Kidney epithelial cell (primary cell): ENCODE results near the gene IQGAP1. TPM values are rescaled to one million over a fixed set of nuclear protein-coding genes. Genes with fewer than 3 reads are reported as not detected.

ENCODE experiments used
- DNase-seq: peaks from one replicate; pipeline ENCODE4 v3.0.0-alpha.2; 2010; ENCODE audit warnings: low read depth
- H3K27me3 ChIP-seq: 2 replicates; pipeline ENCODE4 v1.6.0; 2011; ENCODE audit warnings: low read length; ENCODE audit not compliant: control insufficient read depth, insufficient read depth
- H3K36me3 ChIP-seq: 2 replicates; pipeline ENCODE4 v1.5.1; 2011; ENCODE audit warnings: low read length; ENCODE audit not compliant: control insufficient read depth, insufficient read depth
- H3K4me3 ChIP-seq: 2 replicates; pipeline ENCODE4 v1.5.1; 2011; ENCODE audit warnings: low read depth, mild to moderate bottlenecking, control low read depth, low read length
- total RNA-seq: library from RNA; depleted of rRNA; stranded (reverse); fragments of >200 nt; gene quantifications from 2 replicates; pipeline ENCODE4 v1.2.3, GENCODE V29; 2015
- TF ChIP-seq, protein P1 (sequence below): IDR thresholded peaks from 2 replicates; pipeline ENCODE4 v1.5.1; 2011; ENCODE audit warnings: mild to moderate bottlenecking, moderate library complexity, low read length, control low read depth, inconsistent platforms; ENCODE audit not compliant: insufficient read depth, poor library complexity, severe bottlenecking

Gene IQGAP1
- total RNA-seq, 1 donor from 2014 or later = 197 TPM

DNA sequence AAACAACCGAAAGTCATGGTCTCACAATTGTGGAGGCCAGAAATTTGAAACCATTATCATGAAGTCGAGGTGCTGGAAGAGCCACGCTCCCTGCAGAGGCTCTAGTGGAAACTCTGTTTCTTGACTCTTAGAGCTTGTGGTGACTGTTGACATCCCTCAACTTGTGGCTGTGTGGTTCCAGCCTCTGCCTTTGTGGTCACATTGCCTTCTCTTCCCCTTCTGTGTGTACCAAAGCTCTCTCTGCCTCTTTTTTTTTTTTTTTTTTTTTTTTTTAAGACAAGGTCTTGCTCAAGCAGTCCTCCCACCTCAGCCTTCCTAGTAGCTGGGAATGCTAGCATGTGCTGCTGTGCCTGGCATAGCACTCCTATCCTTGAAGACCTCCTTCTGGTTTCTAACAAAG, 93.0 kb downstream of the IQGAP1 start:
- no peaks in the 10 kb centered on the region for H3K27me3 ChIP-seq
- H3K4me3 ChIP-seq = no peak overlapping the region
- no peak for DNase-seq
- TF ChIP-seq, protein P1, sequence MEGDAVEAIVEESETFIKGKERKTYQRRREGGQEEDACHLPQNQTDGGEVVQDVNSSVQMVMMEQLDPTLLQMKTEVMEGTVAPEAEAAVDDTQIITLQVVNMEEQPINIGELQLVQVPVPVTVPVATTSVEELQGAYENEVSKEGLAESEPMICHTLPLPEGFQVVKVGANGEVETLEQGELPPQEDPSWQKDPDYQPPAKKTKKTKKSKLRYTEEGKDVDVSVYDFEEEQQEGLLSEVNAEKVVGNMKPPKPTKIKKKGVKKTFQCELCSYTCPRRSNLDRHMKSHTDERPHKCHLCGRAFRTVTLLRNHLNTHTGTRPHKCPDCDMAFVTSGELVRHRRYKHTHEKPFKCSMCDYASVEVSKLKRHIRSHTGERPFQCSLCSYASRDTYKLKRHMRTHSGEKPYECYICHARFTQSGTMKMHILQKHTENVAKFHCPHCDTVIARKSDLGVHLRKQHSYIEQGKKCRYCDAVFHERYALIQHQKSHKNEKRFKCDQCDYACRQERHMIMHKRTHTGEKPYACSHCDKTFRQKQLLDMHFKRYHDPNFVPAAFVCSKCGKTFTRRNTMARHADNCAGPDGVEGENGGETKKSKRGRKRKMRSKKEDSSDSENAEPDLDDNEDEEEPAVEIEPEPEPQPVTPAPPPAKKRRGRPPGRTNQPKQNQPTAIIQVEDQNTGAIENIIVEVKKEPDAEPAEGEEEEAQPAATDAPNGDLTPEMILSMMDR = no peak
- H3K36me3 ChIP-seq = peaks cover 4% of the 10 kb centered on the region

DNA sequence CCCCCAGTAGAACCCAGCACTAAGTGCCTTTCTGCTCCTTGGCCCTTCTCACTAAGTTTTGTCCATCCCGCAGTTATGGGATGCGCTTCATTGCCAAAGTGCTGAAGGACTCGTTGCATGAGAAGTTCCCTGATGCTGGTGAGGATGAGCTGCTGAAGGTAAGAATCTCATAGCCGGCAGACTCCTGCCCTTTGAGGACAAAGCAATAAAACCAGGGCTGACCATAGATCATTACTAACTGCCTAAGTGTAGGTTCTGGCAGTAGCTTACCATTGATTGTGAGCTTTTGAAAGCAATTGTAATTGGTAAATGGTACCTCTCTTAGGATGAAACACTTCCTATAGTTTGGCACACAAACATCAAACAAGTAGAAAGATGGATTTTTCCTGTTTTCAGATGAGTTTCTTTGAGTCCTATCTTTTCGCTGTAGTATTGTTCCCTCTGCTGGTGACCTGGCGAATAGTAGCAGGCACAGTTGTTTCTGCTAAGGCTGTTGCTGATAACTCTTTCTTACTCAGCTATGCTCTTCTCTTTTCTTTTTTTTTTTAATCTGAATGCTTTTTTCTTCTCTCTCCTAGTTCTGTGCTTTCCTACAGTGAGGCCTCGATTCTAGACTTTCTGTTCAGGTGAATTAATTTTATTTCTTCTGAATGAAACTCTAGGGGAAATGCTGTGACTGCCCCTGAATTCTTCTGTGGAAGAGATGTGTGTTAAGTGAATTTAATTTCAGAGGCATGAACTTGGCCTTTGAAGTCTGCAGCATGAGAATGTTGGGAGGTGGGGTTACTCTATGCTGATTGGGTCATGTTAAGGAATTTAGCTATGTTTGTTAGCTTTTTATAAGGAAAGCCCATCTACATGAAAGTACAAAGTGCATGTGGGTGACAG, 94.3 kb downstream of the IQGAP1 start:
- DNase-seq = no peak
- no peaks in the 10 kb centered on the region for H3K27me3 ChIP-seq
- H3K36me3 ChIP-seq = peaks cover 4% of the 10 kb centered on the region
- TF ChIP-seq, protein P1 = peak; percentile 66
- no peak overlapping the region for H3K4me3 ChIP-seq

DNA sequence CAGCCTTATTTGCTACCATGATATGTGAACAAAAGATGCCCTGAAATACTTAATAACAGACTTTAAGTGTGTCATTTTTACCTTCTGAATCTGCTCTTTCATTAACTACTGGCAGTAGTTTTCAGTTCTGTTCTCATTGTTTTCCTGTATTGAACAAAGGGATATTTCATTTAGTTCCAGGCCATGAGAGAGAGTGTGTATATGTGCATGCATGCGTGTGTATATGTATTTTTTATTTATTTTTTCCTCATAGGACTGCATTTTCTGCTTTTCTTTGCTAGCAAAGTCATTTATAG, 94.9 kb downstream of the IQGAP1 start:
- Histone ChIP-seq H3K36me3 (peaks cover 4% of the 10 kb centered on the region), H3K27me3 (no peaks in the 10 kb centered on the region), H3K4me3 (no peak overlapping the region)
- TF ChIP-seq, protein P1 = no peak
- no peak for DNase-seq

DNA sequence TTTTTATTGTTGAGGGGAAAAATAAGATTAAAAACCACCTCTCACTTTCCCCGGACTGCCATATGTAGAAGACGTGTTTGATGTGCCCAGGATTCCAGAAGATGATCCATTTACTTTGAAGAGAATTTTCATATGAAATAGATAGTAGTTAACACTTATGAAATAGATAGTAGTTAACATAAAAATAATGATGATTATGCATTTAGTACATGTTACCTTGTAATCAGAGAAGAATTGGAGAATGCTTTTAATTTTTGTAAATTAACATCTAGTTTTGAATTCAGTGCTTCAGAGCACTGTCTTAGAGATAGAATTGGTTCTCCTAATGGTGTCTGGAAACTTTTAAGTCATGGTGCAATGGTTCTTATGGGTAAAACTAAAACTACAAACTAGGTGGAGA, 95.6 kb downstream of the IQGAP1 start:
- peaks cover 4% of the 10 kb centered on the region for H3K36me3 ChIP-seq
- TF ChIP-seq, protein P1 = no peak
- no peaks in the 10 kb centered on the region for H3K27me3 ChIP-seq
- no peak overlapping the region for H3K4me3 ChIP-seq
- no peak for DNase-seq

DNA sequence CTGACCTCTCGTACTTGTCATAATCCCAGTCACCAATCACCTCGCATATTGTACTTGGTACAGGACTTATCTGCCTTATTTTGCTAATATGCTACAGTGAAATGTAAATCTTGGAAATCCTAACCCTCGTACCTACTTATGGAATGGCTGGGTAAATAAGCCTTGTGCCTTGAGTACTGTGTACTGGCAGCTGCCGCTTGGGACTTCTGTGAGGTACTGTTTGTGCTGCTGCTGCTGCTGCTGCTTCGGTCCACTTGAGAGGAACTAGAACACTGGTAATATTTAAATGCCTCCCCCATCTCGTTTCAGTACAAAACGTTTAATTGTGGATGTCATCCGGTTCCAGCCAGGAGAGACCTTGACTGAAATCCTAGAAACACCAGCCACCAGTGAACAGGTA, 99.1 kb downstream of the IQGAP1 start:
- H3K36me3 ChIP-seq = peaks cover 3% of the 10 kb centered on the region
- DNase-seq = no peak
- no peak overlapping the region for H3K4me3 ChIP-seq
- H3K27me3 ChIP-seq = no peaks in the 10 kb centered on the region
- TF ChIP-seq, protein P1 = no peak

DNA sequence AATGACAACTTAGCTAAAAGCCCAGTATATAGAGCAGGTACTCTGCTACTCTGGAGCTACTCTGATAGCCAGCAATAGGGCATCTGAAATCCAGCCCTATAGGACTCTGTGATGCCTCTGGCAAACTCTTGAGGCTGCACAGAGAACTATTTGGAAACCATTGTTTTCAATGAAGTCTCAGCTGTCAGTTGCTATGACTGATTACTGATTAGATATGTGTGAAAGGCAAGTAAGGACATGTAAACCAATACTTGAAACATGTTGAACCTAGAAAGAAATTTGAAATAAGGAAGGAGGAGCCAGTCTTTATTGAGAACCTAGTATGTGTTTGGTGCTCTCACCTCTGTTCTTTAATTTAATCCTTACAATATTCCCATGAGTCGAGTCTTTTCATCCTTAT, 101.5 kb downstream of the IQGAP1 start:
- Histone ChIP-seq H3K36me3 (peaks cover 2% of the 10 kb centered on the region), H3K4me3 (no peak overlapping the region), H3K27me3 (no peaks in the 10 kb centered on the region)
- DNase-seq = no peak
- TF ChIP-seq, protein P1 = no peak
